ENCODE results near the gene TCF7L2.

DNA sequence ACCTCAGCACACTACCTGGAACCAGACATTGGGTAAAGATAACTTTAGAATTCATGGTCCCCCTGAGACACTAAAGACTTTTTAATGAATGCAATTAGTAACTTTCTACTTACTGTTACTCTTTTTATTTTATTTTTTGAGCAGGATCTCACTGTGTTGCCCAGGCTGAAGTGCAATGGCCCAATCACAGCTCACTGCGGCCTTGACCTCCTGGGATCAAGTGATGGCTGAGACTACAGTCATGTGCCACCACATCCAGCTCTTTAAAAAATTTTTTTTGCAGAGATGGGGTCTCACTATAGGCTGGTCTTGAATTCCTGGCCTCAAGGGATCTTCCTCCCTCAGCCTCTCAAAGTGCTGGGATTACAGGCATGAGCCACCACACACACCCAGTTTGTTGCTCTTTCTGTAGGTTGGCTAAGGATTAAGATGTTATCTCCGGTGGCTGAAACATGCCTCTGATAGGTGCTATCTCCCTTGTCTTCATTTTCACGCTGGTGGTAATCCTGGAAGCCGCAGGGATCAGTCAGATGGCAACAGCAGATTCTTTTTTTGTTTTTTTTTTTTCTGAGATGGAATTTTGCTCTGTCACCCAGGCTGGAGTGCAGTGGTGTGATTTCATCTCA is 128.3 kb downstream of the TCF7L2 start:
- TF ChIP-seq CTCF (IDR thresholded peaks at IDR 0.05; ENCODE audit: low read depth, low read length) (no peak), EZH2phosphoT487 (IDR thresholded peaks at IDR 0.05; ENCODE audit: low read depth) (no peak)

Measured in OCI-LY3 (cell line).